GM21360 (cell line): ENCODE data around the gene CSAG1.
"Not testable (repeated sequence)": the region's sequence is repeated elsewhere in the genome, so short reads cannot be mapped to it uniquely, and the experiment has no call there.

Experiments
- ATAC-seq: cut with Tn5 transposase; IDR thresholded peaks from one replicate; pipeline ENCODE4 v1.9.1; 2021; ENCODE audit warnings: mild to moderate bottlenecking, moderate library complexity; ENCODE audit not compliant: unreplicated experiment

Gene CSAG1

DNA sequence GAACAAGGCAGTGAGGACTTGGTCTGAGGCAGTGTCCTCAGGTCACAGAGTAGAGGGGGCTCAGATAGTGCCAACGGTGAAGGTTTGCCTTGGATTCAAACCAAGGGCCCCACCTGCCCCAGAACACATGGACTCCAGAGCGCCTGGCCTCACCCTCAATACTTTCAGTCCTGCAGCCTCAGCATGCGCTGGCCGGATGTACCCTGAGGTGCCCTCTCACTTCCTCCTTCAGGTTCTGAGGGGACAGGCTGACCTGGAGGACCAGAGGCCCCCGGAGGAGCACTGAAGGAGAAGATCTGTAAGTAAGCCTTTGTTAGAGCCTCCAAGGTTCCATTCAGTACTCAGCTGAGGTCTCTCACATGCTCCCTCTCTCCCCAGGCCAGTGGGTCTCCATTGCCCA is 33.1 kb downstream of the CSAG1 start:
- not testable (repeated sequence) for ATAC-seq

DNA sequence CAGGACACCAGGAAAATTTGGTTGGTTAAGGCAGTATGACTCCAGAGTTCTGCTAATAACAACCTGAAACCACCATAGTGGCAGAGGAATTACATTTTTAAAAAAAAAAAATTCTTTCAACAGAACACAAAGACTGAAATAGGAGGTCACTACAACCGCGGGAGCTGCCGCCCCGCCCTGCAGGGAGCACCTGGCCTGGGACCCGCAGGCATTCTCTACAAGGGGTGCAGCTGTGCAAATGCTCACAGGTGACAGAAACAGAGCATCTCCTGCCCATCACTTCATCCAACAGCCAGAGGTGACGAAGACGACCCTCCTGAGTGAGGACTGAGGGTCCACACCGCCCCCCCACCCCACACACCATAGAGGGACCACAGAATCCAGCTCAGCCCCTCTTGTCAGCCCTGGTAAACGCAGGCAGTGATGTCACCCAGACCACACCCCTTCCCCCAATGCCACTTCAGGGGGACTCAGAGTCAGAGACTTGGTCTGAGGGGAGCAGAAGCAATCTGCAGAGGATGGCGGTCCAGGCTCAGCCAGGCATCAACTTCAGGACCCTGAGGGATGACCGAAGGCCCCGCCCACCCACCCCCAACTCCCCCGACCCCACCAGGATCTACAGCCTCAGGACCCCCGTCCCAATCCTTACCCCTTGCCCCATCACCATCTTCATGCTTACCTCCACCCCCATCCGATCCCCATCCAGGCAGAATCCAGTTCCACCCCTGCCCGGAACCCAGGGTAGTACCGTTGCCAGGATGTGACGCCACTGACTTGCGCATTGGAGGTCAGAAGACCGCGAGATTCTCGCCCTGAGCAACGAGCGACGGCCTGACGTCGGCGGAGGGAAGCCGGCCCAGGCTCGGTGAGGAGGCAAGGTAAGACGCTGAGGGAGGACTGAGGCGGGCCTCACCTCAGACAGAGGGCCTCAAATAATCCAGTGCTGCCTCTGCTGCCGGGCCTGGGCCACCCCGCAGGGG is 35.3 kb downstream of the CSAG1 start, which contains the start of gene MAGEA3:
Gene MAGEA3 (plus strand): TSS at position 843 of the 980 bp plus-strand sequence. CDS start 2,039 bp downstream, outside the sequence.
- not testable (repeated sequence) for ATAC-seq

DNA sequence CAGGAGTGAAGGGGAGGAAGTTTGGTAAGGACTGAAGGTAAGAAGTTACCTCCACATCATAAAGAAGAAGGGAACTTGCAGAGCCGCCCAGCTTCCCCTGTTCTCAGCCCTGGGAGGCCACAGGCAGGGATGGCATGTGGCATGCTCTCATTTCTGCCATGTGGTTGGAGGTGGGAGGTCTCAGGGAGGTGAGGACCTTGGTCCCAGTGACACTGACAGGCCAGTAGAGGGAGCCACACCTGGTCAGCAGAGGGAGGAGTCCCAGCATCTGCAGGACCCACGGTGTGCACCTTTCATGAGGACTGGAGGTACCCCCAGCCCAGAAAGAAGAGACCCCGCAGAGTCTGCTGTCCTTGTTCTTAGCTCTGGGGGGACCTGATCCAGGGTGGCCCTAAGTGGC is 52.5 kb downstream of the CSAG1 start:
- ATAC-seq: peak; percentile 89
